GM23338 (cell line): Measurements from ENCODE around the gene GRXCR2. TPM values are rescaled to one million over a fixed set of nuclear protein-coding genes. Genes with fewer than 3 reads are reported as not detected.

Source experiments
- ATAC-seq: fragments of 200-7000 bp; cut with Tn5 transposase; 3 replicates; pipeline ENCODE4 v1.9.1; 2020
- DNase-seq: peaks from one replicate; pipeline ENCODE4 v3.0.0-alpha.2; 2015; ENCODE audit warnings: low spot score
- H2AFZ ChIP-seq: fragments of 200-600 bp; sonication (generic); 2 replicates; pipeline ENCODE4 v1.8.0; 2016; ENCODE audit warnings: antibody characterized with exemption, mild to moderate bottlenecking, moderate library complexity
- H3F3A ChIP-seq: fragments of 200-600 bp; sonication (generic); replicated peaks from 2 replicates; pipeline ENCODE4 v1.8.0; 2017; ENCODE audit warnings: antibody characterized with exemption, mixed run types, low read depth
- H3K27ac ChIP-seq: fragments of 200-600 bp; sonication (generic); 2 replicates; pipeline ENCODE4 v1.6.1; 2016; ENCODE audit warnings: low read depth
- H3K27me3 ChIP-seq: fragments of 200-600 bp; sonication (generic); 2 replicates; pipeline ENCODE4 v1.8.0; 2016; ENCODE audit warnings: mild to moderate bottlenecking, mixed run types, moderate library complexity; ENCODE audit not compliant: insufficient read depth
- H3K36me3 ChIP-seq: fragments of 200-600 bp; sonication (generic); 2 replicates; pipeline ENCODE4 v1.8.0; 2016; ENCODE audit warnings: mild to moderate bottlenecking; ENCODE audit not compliant: insufficient read depth
- H3K4me1 ChIP-seq: fragments of 200-600 bp; sonication (generic); 2 replicates; pipeline ENCODE4 v1.8.0; 2016; ENCODE audit warnings: mild to moderate bottlenecking, moderate library complexity; ENCODE audit not compliant: insufficient read depth
- H3K4me2 ChIP-seq: fragments of 200-600 bp; sonication (generic); 2 replicates; pipeline ENCODE4 v1.7.1; 2017; ENCODE audit warnings: mixed run types
- H3K4me3 ChIP-seq: fragments of 200-600 bp; sonication (generic); 2 replicates; pipeline ENCODE4 v1.6.1; 2016; ENCODE audit warnings: mixed run types
- H3K79me2 ChIP-seq: fragments of 200-600 bp; sonication (generic); replicated peaks from 2 replicates; pipeline ENCODE4 v1.8.0; 2017; ENCODE audit warnings: mild to moderate bottlenecking; ENCODE audit not compliant: insufficient read depth
- H3K9me2 ChIP-seq: fragments of 200-600 bp; sonication (generic); 2 replicates; pipeline ENCODE4 v1.8.0; 2017; ENCODE audit not compliant: insufficient read depth
- H4K20me1 ChIP-seq: fragments of 200-600 bp; sonication (generic); replicated peaks from 2 replicates; pipeline ENCODE4 v1.8.0; 2017; ENCODE audit warnings: mild to moderate bottlenecking; ENCODE audit not compliant: insufficient read depth
- H3K27ac Mint-ChIP-seq: 2 replicates; pipeline ENCODE4 v1.8.0; 2020; ENCODE audit warnings: inconsistent platforms, mild to moderate bottlenecking, moderate library complexity, mixed read lengths
- H3K27me3 Mint-ChIP-seq: 3 replicates; pipeline ENCODE4 v1.8.0; 2022; ENCODE audit warnings: low read depth, mild to moderate bottlenecking, moderate library complexity, mixed read lengths, inconsistent platforms; ENCODE audit not compliant: insufficient read depth, poor library complexity
- H3K36me3 Mint-ChIP-seq: 3 replicates; pipeline ENCODE4 v1.8.0; 2021; ENCODE audit warnings: low read depth, mild to moderate bottlenecking, inconsistent platforms, moderate library complexity, mixed read lengths
- H3K4me1 Mint-ChIP-seq: 3 replicates; pipeline ENCODE4 v1.8.0; 2020; ENCODE audit warnings: mild to moderate bottlenecking, inconsistent platforms, mixed read lengths
- H3K4me3 Mint-ChIP-seq: 3 replicates; pipeline ENCODE4 v1.8.0; 2021; ENCODE audit warnings: moderate library complexity, mild to moderate bottlenecking, inconsistent platforms, mixed read lengths
- H3K9me3 Mint-ChIP-seq: 3 replicates; pipeline ENCODE4 v1.8.0; 2020; ENCODE audit warnings: moderate library complexity, mild to moderate bottlenecking, inconsistent platforms, mixed read lengths
- CREB1 ChIP-seq: fragments of 250-450 bp; sonication (Bioruptor Pico); IDR thresholded peaks from 2 replicates; pipeline ENCODE4 v1.5.0; 2020; ENCODE audit warnings: low read depth, mild to moderate bottlenecking, moderate library complexity
- EZH2 ChIP-seq: fragments of 200-600 bp; sonication (generic); IDR thresholded peaks from one replicate; pipeline ENCODE4 v1.8.0; 2017; ENCODE audit warnings: antibody characterized with exemption, mild to moderate bottlenecking, low read depth; ENCODE audit not compliant: unreplicated experiment
- EZH2phosphoT487 ChIP-seq: fragments of 200-600 bp; sonication (generic); IDR thresholded peaks from one replicate; pipeline ENCODE4 v1.8.1; 2018; ENCODE audit warnings: antibody characterized with exemption; ENCODE audit not compliant: unreplicated experiment
- JUNB ChIP-seq: IDR thresholded peaks from one replicate; pipeline ENCODE4 v1.6.1; 2016; ENCODE audit warnings: antibody characterized with exemption; ENCODE audit not compliant: unreplicated experiment
- NANOG ChIP-seq: IDR thresholded peaks from 2 replicates; pipeline ENCODE4 v1.6.1; 2016; ENCODE audit warnings: antibody characterized with exemption, borderline replicate concordance
- POLR2AphosphoS5 ChIP-seq: IDR thresholded peaks from 2 replicates; pipeline ENCODE4 v1.6.1; 2016; ENCODE audit warnings: antibody characterized with exemption, low read depth
- ZNF114 ChIP-seq: fragments of 250-450 bp; sonication (Bioruptor Pico); IDR thresholded peaks from 2 replicates; pipeline ENCODE4 v1.5.0; 2020; ENCODE audit warnings: mild to moderate bottlenecking, moderate library complexity
- ZNF331 ChIP-seq: fragments of 250-450 bp; sonication (Bioruptor Pico); IDR thresholded peaks from 2 replicates; pipeline ENCODE4 v1.5.0; 2020; ENCODE audit warnings: low read depth, mild to moderate bottlenecking, moderate library complexity
- polyA plus RNA-seq: library from polyadenylated mRNA; unstranded; fragments of >200 nt; fragmentation: Nextera tagmentation; extraction: Ambion mirVana; gene quantifications from 2 replicates; pipeline ENCODE4 v1.2.1, GENCODE V29; 2016
- total RNA-seq: library from RNA; depleted of rRNA; stranded (reverse); fragments of >200 nt; shearing (Covaris generic); gene quantifications from 2 replicates; pipeline ENCODE4 v1.2.3, GENCODE V29; 2014
- TF ChIP-seq, protein P1 (sequence below): IDR thresholded peaks from 2 replicates; pipeline ENCODE4 v1.6.1; 2016; ENCODE audit warnings: antibody characterized with exemption
- TF ChIP-seq, protein P2 (sequence below): IDR thresholded peaks from one replicate; pipeline ENCODE4 v1.6.1; 2018; ENCODE audit warnings: antibody characterized with exemption; ENCODE audit not compliant: unreplicated experiment
- TF ChIP-seq, protein P3 (sequence below), 2 experiments: fragments of 200-600 bp in 1 of 2; sonication (generic) in 1 of 2; conservative IDR thresholded peaks; 2 replicates each; pipeline versions ENCODE4 v1.5.1 to v1.6.1; 2016 to 2017; ENCODE audit warnings: antibody characterized with exemption in 2 of 2, low read depth in 2 of 2, mild to moderate bottlenecking in 2 of 2, moderate library complexity in 1 of 2
- TF ChIP-seq, protein P4 (sequence below): fragments of 250-450 bp; sonication (Bioruptor Pico); IDR thresholded peaks from 2 replicates; pipeline ENCODE4 v1.5.0; 2020; ENCODE audit warnings: mild to moderate bottlenecking, moderate library complexity

Gene GRXCR2
- total and polyA plus RNA-seq, 2 experiments from 2014 or later, result not detected

DNA sequence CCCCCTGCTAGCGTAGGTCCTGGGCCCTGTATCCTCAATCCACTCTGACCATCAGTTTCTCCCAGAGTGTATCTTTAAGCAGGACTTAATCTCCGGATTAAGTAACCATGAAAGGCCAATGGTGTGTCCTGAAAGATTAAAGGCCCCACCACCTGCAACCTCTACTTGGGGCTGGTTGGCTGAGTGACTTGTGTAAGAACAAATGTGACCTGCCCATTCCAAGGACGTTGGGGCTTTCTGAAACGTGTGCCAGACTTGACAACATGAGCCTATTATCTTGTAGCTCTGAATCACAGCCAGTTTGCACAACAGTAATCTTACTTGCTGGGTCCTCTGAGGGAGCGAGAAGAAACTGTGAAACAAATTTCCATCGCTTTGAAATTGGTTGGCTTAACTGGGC, 34.5 kb downstream of the GRXCR2 start:
- Histone ChIP-seq H3K27me3 (peaks cover 22% of the 10 kb centered on the region), H3K27ac (no peak overlapping the region), H4K20me1 (no peaks in the 10 kb centered on the region), H3K4me3 (no peak overlapping the region), H3K4me2 (no peak overlapping the region), H3K79me2 (no peaks in the 10 kb centered on the region), H3K4me1 (no peaks in the 10 kb centered on the region; the same call in 1 of the 2 replicates), H3F3A (no peaks in the 10 kb centered on the region), H3K36me3 (no peaks in the 10 kb centered on the region), H2AFZ (no peak overlapping the region; the same call in 1 of the 2 replicates), H3K9me2 (no peaks in the 10 kb centered on the region)
- H3K36me3 Mint-ChIP-seq, result no peaks in the 10 kb centered on the region
- H3K4me1 Mint-ChIP-seq, result peaks cover 5% of the 10 kb centered on the region; the same call in 1 of the 3 replicates
- H3K4me3 Mint-ChIP-seq, result no peak overlapping the region
- no peak overlapping the region for H3K27ac Mint-ChIP-seq
- ATAC-seq (no peak), DNase-seq (no peak)
- TF ChIP-seq CREB1 (no peak), POLR2AphosphoS5 (no peak), ZNF331 (CRISPR knock-in tag) (no peak), ZNF114 (CRISPR knock-in tag) (no peak), NANOG (no peak), EZH2 (no peak), JUNB (no peak), EZH2phosphoT487 (no peak)
- TF ChIP-seq, protein P1, sequence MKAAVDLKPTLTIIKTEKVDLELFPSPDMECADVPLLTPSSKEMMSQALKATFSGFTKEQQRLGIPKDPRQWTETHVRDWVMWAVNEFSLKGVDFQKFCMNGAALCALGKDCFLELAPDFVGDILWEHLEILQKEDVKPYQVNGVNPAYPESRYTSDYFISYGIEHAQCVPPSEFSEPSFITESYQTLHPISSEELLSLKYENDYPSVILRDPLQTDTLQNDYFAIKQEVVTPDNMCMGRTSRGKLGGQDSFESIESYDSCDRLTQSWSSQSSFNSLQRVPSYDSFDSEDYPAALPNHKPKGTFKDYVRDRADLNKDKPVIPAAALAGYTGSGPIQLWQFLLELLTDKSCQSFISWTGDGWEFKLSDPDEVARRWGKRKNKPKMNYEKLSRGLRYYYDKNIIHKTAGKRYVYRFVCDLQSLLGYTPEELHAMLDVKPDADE, result no peak
- TF ChIP-seq, protein P2, sequence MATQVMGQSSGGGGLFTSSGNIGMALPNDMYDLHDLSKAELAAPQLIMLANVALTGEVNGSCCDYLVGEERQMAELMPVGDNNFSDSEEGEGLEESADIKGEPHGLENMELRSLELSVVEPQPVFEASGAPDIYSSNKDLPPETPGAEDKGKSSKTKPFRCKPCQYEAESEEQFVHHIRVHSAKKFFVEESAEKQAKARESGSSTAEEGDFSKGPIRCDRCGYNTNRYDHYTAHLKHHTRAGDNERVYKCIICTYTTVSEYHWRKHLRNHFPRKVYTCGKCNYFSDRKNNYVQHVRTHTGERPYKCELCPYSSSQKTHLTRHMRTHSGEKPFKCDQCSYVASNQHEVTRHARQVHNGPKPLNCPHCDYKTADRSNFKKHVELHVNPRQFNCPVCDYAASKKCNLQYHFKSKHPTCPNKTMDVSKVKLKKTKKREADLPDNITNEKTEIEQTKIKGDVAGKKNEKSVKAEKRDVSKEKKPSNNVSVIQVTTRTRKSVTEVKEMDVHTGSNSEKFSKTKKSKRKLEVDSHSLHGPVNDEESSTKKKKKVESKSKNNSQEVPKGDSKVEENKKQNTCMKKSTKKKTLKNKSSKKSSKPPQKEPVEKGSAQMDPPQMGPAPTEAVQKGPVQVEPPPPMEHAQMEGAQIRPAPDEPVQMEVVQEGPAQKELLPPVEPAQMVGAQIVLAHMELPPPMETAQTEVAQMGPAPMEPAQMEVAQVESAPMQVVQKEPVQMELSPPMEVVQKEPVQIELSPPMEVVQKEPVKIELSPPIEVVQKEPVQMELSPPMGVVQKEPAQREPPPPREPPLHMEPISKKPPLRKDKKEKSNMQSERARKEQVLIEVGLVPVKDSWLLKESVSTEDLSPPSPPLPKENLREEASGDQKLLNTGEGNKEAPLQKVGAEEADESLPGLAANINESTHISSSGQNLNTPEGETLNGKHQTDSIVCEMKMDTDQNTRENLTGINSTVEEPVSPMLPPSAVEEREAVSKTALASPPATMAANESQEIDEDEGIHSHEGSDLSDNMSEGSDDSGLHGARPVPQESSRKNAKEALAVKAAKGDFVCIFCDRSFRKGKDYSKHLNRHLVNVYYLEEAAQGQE, result no peak
- TF ChIP-seq, protein P3, sequence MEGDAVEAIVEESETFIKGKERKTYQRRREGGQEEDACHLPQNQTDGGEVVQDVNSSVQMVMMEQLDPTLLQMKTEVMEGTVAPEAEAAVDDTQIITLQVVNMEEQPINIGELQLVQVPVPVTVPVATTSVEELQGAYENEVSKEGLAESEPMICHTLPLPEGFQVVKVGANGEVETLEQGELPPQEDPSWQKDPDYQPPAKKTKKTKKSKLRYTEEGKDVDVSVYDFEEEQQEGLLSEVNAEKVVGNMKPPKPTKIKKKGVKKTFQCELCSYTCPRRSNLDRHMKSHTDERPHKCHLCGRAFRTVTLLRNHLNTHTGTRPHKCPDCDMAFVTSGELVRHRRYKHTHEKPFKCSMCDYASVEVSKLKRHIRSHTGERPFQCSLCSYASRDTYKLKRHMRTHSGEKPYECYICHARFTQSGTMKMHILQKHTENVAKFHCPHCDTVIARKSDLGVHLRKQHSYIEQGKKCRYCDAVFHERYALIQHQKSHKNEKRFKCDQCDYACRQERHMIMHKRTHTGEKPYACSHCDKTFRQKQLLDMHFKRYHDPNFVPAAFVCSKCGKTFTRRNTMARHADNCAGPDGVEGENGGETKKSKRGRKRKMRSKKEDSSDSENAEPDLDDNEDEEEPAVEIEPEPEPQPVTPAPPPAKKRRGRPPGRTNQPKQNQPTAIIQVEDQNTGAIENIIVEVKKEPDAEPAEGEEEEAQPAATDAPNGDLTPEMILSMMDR (conservative IDR thresholded peaks at IDR 0.05; ENCODE audit: low read depth in 2 of 2), result no peak
- TF ChIP-seq, protein P4, sequence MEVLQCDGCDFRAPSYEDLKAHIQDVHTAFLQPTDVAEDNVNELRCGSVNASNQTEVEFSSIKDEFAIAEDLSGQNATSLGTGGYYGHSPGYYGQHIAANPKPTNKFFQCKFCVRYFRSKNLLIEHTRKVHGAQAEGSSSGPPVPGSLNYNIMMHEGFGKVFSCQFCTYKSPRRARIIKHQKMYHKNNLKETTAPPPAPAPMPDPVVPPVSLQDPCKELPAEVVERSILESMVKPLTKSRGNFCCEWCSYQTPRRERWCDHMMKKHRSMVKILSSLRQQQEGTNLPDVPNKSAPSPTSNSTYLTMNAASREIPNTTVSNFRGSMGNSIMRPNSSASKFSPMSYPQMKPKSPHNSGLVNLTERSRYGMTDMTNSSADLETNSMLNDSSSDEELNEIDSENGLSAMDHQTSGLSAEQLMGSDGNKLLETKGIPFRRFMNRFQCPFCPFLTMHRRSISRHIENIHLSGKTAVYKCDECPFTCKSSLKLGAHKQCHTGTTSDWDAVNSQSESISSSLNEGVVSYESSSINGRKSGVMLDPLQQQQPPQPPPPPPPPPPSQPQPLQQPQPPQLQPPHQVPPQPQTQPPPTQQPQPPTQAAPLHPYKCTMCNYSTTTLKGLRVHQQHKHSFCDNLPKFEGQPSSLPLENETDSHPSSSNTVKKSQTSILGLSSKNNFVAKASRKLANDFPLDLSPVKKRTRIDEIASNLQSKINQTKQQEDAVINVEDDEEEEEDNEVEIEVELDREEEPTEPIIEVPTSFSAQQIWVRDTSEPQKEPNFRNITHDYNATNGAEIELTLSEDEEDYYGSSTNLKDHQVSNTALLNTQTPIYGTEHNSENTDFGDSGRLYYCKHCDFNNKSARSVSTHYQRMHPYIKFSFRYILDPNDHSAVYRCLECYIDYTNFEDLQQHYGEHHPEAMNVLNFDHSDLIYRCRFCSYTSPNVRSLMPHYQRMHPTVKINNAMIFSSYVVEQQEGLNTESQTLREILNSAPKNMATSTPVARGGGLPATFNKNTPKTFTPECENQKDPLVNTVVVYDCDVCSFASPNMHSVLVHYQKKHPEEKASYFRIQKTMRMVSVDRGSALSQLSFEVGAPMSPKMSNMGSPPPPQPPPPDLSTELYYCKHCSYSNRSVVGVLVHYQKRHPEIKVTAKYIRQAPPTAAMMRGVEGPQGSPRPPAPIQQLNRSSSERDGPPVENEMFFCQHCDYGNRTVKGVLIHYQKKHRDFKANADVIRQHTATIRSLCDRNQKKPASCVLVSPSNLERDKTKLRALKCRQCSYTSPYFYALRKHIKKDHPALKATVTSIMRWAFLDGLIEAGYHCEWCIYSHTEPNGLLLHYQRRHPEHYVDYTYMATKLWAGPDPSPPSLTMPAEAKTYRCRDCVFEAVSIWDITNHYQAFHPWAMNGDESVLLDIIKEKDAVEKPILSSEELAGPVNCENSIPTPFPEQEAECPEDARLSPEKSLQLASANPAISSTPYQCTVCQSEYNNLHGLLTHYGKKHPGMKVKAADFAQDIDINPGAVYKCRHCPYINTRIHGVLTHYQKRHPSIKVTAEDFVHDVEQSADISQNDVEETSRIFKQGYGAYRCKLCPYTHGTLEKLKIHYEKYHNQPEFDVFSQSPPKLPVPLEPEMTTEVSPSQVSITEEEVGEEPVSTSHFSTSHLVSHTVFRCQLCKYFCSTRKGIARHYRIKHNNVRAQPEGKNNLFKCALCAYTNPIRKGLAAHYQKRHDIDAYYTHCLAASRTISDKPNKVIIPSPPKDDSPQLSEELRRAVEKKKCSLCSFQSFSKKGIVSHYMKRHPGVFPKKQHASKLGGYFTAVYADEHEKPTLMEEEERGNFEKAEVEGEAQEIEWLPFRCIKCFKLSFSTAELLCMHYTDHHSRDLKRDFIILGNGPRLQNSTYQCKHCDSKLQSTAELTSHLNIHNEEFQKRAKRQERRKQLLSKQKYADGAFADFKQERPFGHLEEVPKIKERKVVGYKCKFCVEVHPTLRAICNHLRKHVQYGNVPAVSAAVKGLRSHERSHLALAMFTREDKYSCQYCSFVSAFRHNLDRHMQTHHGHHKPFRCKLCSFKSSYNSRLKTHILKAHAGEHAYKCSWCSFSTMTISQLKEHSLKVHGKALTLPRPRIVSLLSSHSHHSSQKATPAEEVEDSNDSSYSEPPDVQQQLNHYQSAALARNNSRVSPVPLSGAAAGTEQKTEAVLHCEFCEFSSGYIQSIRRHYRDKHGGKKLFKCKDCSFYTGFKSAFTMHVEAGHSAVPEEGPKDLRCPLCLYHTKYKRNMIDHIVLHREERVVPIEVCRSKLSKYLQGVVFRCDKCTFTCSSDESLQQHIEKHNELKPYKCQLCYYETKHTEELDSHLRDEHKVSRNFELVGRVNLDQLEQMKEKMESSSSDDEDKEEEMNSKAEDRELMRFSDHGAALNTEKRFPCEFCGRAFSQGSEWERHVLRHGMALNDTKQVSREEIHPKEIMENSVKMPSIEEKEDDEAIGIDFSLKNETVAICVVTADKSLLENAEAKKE (CRISPR knock-in tag), result no peak
- H3K9me3 Mint-ChIP-seq, result no peaks in the 10 kb centered on the region
- peaks cover 9% of the 10 kb centered on the region for H3K27me3 Mint-ChIP-seq
